ENCODE measurements around the gene DSCAML1.

Gene DSCAML1

GRCh38 chr11:117789241-117789640, 7.8 kb downstream of the DSCAML1 start:
- no peak overlapping the region for H3K27ac ChIP-seq (ENCODE audit: low read depth, low read length, poor library complexity, severe bottlenecking)
- H2AFZ ChIP-seq (ENCODE audit: low read length): no peak overlapping the region
- no peaks in the 10 kb centered on the region for H3K27me3 ChIP-seq (ENCODE audit: insufficient read depth, low read length)

GRCh38 chr11:117786135-117786870, 10.7 kb downstream of the DSCAML1 start:
- H4K20me1 ChIP-seq (ENCODE audit: insufficient read depth, low read length): no peaks in the 10 kb centered on the region
- H3K9ac ChIP-seq (ENCODE audit: low read length): no peak overlapping the region
- H3K4me2 ChIP-seq (ENCODE audit: low read length): no peak overlapping the region
- H3K27me3 ChIP-seq (ENCODE audit: insufficient read depth, low read length): no peaks in the 10 kb centered on the region
- no peak overlapping the region for H3K4me3 ChIP-seq (ENCODE audit: low read depth, low read length, poor library complexity, severe bottlenecking)
- H3K9me3 ChIP-seq (ENCODE audit: low read length): no peaks in the 10 kb centered on the region
- no peaks in the 10 kb centered on the region for H3K79me2 ChIP-seq (ENCODE audit: insufficient read depth, low read length)
- TF ChIP-seq CTCF (IDR thresholded peaks at IDR 0.05; ENCODE audit: low read length) (no peak), EZH2 (IDR thresholded peaks at IDR 0.05; ENCODE audit: borderline replicate concordance, low read length) (no peak)
- no peaks in the 10 kb centered on the region for H3K9me2 ChIP-seq (ENCODE audit: low read depth, low read length)
- no peak overlapping the region for H3K27ac ChIP-seq (ENCODE audit: low read depth, low read length, poor library complexity, severe bottlenecking)
- H2AFZ ChIP-seq (ENCODE audit: low read length): no peak overlapping the region
- H3K36me3 ChIP-seq (ENCODE audit: insufficient read depth, low read length): no peaks in the 10 kb centered on the region
- no peaks in the 10 kb centered on the region for H3F3A ChIP-seq (ENCODE audit: insufficient read depth, low read length)
- no peaks in the 10 kb centered on the region for H3K4me1 ChIP-seq (ENCODE audit: insufficient read depth, low read length, severe bottlenecking)

More at GRCh38 chr11:117789241-117789640, 7.8 kb downstream of the DSCAML1 start:
- H3K9me3 ChIP-seq (ENCODE audit: low read length): no peaks in the 10 kb centered on the region
- no peaks in the 10 kb centered on the region for H3K36me3 ChIP-seq (ENCODE audit: insufficient read depth, low read length)
- H3K79me2 ChIP-seq (ENCODE audit: insufficient read depth, low read length): no peaks in the 10 kb centered on the region
- no peak overlapping the region for H3K4me2 ChIP-seq (ENCODE audit: low read length)
- H3K4me3 ChIP-seq (ENCODE audit: low read depth, low read length, poor library complexity, severe bottlenecking): no peak overlapping the region
- H4K20me1 ChIP-seq (ENCODE audit: insufficient read depth, low read length): no peaks in the 10 kb centered on the region
- no peaks in the 10 kb centered on the region for H3K4me1 ChIP-seq (ENCODE audit: insufficient read depth, low read length, severe bottlenecking)
- H3K9me2 ChIP-seq (ENCODE audit: low read depth, low read length): no peaks in the 10 kb centered on the region
- TF ChIP-seq CTCF (IDR thresholded peaks at IDR 0.05; ENCODE audit: low read length): no peak
- TF ChIP-seq EZH2 (IDR thresholded peaks at IDR 0.05; ENCODE audit: borderline replicate concordance, low read length): no peak
- no peak overlapping the region for H3K9ac ChIP-seq (ENCODE audit: low read length)
- H3F3A ChIP-seq (ENCODE audit: insufficient read depth, low read length): no peaks in the 10 kb centered on the region

- Histone ChIP-seq H3K9me3 (ENCODE audit: low read length) (no peaks in the 10 kb centered on the region), H3K36me3 (ENCODE audit: insufficient read depth, low read length) (no peaks in the 10 kb centered on the region), H3K4me1 (ENCODE audit: insufficient read depth, low read length, severe bottlenecking) (no peaks in the 10 kb centered on the region), H3K4me2 (ENCODE audit: low read length) (no peak overlapping the region), H3K27me3 (ENCODE audit: insufficient read depth, low read length) (no peaks in the 10 kb centered on the region), H3F3A (ENCODE audit: insufficient read depth, low read length) (no peaks in the 10 kb centered on the region), H3K27ac (ENCODE audit: low read depth, low read length, poor library complexity, severe bottlenecking) (no peak overlapping the region), H4K20me1 (ENCODE audit: insufficient read depth, low read length) (no peaks in the 10 kb centered on the region), H3K9ac (ENCODE audit: low read length) (no peak overlapping the region), H3K9me2 (ENCODE audit: low read depth, low read length) (no peaks in the 10 kb centered on the region), H3K79me2 (ENCODE audit: insufficient read depth, low read length) (no peaks in the 10 kb centered on the region), H3K4me3 (ENCODE audit: low read depth, low read length, poor library complexity, severe bottlenecking) (no peak overlapping the region), H2AFZ (ENCODE audit: low read length) (no peak overlapping the region)
- no peak for TF ChIP-seq EZH2 (IDR thresholded peaks at IDR 0.05; ENCODE audit: borderline replicate concordance, low read length)
- no peak for TF ChIP-seq CTCF (IDR thresholded peaks at IDR 0.05; ENCODE audit: low read length)
Measured at GRCh38 chr11:117782101-117782500, 14.9 kb downstream of the DSCAML1 start.

Data from OCI-LY1 (cell line).